ENCODE measurements around the gene PBX1.

PBX1 gene

DNA sequence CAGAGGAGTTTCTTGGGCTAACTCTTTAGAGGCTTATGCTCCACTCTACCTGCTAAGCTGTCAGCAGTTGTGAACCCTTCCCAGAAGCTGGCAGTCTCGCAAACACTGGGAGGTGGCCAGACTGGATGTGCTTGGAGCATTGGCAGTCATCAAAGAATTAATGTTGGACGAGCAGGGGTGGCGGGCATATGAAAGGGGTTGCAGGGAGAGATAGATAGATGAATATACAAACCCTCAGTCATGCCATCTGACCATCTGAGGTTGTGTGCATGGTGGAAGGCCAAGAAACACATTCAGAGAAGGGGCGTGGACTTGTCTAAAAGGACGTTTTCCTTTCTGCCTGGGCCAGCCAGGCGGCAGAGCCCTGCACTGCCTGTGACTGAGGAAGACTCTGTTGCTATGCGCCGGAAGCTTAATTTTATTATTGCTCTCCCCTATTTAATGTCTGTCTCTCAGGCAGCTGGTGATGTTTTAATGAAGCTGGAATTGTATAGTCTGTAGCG is 164.4 kb downstream of the PBX1 start:
- no peak overlapping the region for H3K27ac ChIP-seq
- TF ChIP-seq, protein P1, sequence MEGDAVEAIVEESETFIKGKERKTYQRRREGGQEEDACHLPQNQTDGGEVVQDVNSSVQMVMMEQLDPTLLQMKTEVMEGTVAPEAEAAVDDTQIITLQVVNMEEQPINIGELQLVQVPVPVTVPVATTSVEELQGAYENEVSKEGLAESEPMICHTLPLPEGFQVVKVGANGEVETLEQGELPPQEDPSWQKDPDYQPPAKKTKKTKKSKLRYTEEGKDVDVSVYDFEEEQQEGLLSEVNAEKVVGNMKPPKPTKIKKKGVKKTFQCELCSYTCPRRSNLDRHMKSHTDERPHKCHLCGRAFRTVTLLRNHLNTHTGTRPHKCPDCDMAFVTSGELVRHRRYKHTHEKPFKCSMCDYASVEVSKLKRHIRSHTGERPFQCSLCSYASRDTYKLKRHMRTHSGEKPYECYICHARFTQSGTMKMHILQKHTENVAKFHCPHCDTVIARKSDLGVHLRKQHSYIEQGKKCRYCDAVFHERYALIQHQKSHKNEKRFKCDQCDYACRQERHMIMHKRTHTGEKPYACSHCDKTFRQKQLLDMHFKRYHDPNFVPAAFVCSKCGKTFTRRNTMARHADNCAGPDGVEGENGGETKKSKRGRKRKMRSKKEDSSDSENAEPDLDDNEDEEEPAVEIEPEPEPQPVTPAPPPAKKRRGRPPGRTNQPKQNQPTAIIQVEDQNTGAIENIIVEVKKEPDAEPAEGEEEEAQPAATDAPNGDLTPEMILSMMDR (conservative IDR thresholded peaks at IDR 0.05), result no peak

GRCh38 chr1:164725401-164725800 is 166.4 kb downstream of the PBX1 start:
- H3K27ac ChIP-seq, result no peak overlapping the region
- TF ChIP-seq, protein P1 (conservative IDR thresholded peaks at IDR 0.05), result no peak

GRCh38 chr1:164726235-164726634 is 167.3 kb downstream of the PBX1 start:
- H3K27ac ChIP-seq, result no peak overlapping the region
- TF ChIP-seq, protein P1 (conservative IDR thresholded peaks at IDR 0.05), result no peak

DNA sequence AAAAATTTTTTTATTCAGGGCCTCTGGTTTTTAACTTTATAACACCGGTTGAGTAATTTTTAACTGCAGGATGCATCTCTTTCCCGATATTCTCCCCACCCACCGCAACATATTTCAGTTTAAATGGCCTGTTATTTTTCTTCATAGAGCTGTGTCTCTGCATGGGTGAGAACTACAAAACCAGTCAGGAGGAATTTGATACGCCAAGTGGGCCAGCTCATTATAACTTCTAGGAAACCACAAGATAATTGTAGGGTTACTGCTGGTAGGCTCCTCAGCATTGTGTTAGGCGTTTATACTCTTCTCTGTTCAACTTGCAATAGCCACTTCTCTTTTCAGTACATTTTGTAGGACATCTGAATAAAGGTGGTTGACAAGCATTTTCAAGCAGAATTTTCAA is 169.7 kb downstream of the PBX1 start:
- no peak overlapping the region for H3K27ac ChIP-seq
- TF ChIP-seq, protein P1 (conservative IDR thresholded peaks at IDR 0.05), result no peak

GRCh38 chr1:164731161-164731876 is 172.3 kb downstream of the PBX1 start:
- TF ChIP-seq, protein P1 (conservative IDR thresholded peaks at IDR 0.05), result no peak
- no peak overlapping the region for H3K27ac ChIP-seq

- no peak overlapping the region for H3K27ac ChIP-seq
- TF ChIP-seq, protein P1 (conservative IDR thresholded peaks at IDR 0.05), result no peak
Observed at GRCh38 chr1:164733070-164733469, 174.1 kb downstream of the PBX1 start.

- H3K27ac ChIP-seq, result no peak overlapping the region
- TF ChIP-seq, protein P1 (conservative IDR thresholded peaks at IDR 0.05), result no peak
Observed at GRCh38 chr1:164733734-164734133, 174.8 kb downstream of the PBX1 start.

Data from VCaP (cell line).